Central memory CD4-positive, alpha-beta T cell (primary cell): ENCODE data around the gene LYPD6B.

Experiments
- DNase-seq: peaks from one replicate; pipeline ENCODE4 v3.0.0; 2022

Gene LYPD6B

GRCh38 chr2:149015501-149015900 is 23.0 kb upstream of the LYPD6B start:
- DNase-seq = no peak

- no peak for DNase-seq
These were observed 22.5 kb upstream of the LYPD6B start for GRCh38 chr2:149015926-149016563.

GRCh38 chr2:149017116-149017985 is 21.1 kb upstream of the LYPD6B start:
- DNase-seq = peak; percentile 52

GRCh38 chr2:149018981-149019380 is 19.5 kb upstream of the LYPD6B start:
- no peak for DNase-seq

- no peak for DNase-seq
These were observed 18.7 kb upstream of the LYPD6B start for GRCh38 chr2:149019768-149020167.

DNA sequence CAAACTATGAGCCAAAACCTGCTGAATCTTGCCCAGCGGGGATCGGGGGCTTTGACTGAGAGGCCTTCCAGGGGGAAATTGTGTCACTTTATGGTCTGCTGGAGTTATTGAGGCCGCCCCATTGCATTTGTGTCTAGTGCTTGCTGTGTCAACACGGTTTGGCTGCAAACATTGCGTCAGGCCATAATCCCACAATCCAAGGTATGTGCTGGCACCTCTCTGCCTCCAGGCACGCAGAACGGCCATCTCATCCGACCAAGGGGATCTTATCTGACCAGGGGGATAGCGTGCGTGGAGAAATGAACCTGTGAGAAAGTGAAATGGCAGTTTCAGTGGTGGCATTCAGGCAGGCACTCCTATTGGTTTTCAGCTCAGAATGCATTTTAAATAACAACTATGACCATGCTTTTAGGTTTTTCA is 18.1 kb upstream of the LYPD6B start:
- no peak for DNase-seq

DNA sequence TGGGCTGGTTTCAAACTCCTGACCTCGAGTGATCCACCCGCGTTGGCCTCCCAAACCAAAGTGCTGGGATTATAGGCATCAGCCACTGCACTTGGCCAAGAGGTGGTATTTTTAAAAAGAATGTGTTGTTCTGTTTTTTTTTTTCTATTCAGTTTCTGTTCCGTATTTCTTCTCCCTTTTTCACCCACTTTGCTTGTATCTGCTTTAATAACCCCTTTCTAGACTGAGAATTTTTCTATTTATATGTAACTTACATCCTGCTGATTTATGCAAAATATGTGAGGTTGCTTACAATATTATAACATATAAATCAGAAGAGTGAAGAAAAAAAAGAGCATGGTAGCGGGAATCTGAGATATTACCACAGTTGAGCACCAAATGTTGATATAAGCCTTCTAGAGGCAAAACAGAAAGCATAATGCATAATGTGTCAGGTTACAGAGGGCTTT is 17.2 kb upstream of the LYPD6B start:
- no peak for DNase-seq

DNA sequence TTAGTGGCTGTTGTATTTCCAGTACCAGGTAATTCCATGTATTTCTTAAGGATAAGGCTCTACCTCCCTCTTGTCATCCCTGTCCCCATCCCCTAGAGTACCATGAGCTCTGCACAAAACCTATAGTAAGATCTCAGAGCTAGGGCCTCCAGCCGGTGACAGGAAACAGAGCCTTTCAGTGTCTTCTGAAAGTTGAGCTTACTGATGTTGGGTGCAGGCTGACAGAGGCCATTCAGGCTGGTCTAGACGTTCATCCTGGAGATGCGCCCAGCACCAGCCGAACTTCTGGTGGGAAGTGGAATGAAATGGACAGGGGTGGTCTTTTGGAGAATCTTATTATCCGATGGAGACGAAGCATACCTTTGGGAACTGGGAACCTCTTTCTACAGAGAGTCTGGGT is 16.7 kb upstream of the LYPD6B start:
- no peak for DNase-seq

- DNase-seq = no peak
These were observed 15.4 kb upstream of the LYPD6B start for GRCh38 chr2:149023091-149023490.

- DNase-seq = no peak
These were observed 10.8 kb upstream of the LYPD6B start for GRCh38 chr2:149027590-149028250.

DNA sequence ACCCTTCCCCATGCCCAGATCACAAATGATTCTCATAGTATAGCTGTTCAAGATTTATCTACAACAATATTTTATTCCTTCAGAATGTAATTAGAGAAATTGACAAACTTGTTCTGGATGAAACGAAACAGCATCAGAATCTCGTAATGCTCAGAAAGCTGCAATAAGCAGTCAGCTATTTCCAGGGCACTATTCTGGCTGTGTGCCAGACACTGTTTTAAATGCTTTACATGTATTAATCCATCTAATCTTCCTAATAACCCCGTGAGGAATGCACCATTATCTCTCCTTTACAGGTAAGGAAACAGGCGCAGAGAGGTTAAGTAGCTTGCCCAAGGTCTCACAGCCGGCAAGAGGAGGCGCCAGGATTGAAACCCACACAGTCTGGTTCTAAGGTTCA is 10.1 kb upstream of the LYPD6B start:
- DNase-seq = no peak

- DNase-seq = no peak
These were observed 9.6 kb upstream of the LYPD6B start for GRCh38 chr2:149028891-149029290.

DNA sequence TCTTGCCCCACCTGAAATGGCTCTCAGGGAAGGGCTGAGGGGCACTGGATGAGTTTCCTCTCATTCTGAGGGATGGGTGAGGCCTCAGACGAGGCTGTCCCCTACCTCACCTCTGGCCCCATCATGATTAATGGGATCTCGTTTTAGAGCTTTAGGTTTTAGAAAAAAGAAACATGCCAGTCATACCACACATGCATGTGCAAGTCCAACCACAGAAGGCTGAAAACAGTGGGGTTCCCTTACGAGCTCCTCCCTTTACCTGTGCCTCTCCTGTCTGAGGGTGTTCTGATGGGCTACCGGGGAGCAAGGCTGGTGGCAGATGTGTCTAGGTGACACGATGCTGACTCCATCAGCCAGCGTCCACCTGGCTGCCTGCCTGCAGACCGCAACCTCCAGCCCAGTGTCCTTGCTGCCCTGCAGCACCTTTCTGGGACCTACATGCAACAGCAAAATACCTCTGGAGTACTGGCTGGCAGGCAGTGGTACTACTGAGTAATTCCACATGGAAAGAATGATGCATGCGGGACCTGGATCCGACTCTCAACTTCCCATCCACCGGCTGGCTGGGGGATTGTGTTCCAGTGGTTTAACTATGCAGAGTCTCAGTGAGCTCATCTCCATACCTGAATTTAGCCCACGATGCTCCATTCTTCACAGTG is 9.1 kb upstream of the LYPD6B start:
- DNase-seq = no peak

- no peak for DNase-seq
These were observed 7.1 kb upstream of the LYPD6B start for GRCh38 chr2:149031396-149031795.

DNA sequence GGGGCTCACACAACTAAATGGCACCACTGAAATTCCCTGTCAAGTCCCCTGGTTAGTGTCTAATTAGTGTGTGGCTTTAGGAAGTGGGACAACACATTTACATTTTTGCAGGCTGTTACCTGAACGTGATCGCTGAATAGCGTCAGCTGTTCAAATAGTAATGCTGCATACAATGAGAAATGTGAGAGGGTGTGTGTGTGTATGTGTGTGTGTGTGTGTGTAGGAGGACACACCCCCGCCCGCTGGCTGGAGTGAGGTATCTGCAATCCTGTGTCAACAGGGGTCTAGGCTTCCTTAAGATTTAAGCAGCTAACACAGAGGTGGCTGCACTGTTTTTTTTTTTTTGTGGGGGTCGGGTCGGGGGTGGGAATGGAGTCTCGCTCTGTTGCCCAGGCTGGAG is 4.8 kb upstream of the LYPD6B start:
- DNase-seq = no peak

- DNase-seq = no peak
These were observed 4.1 kb upstream of the LYPD6B start for GRCh38 chr2:149034406-149034805.

DNA sequence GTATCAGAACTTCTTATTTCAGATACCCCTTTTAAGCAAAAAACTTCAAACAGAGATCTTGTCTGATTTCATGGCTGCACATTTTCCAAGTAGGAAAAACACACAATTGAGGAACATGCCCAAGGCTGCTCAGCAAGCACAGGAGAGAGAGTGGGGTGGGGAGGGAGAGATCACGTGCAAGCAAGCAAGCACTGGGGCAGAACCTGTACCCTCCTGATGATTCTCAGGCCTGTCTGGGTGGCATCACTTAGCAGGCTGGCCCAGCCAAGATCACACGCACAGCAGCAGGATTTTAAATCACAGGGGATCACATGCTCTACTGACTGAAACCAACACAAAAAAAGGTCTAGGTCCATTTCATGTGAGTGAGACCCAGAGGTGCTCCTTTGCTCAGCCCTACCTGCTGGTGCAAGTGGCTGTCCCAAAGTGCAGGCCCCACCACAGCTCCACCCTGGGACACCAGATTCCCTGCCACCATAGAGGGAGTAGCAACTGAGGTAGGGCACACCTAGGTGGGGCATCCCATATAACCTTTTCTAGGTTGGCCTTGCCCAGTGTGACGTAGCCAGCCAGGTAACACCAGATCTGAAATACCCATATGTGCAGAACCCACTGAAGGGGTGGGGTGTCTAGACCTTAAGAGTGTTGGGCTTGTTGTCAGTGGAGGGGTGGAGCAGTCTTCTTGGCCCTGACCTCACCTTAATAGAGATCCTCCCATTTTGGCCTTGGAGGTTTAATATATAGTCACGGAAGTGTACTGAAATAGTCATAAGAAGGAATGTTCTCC is 1.8 kb upstream of the LYPD6B start:
- no peak for DNase-seq

- DNase-seq = no peak
These were observed 648 bp upstream of the LYPD6B start for GRCh38 chr2:149037851-149038250.

GRCh38 chr2:149039213-149039724 is 770 bp downstream of the LYPD6B start:
- no peak for DNase-seq

GRCh38 chr2:149040451-149040850 is 2.0 kb downstream of the LYPD6B start:
- DNase-seq = peak; percentile 19

- DNase-seq = no peak
These were observed 3.0 kb downstream of the LYPD6B start for GRCh38 chr2:149041482-149041881.

DNA sequence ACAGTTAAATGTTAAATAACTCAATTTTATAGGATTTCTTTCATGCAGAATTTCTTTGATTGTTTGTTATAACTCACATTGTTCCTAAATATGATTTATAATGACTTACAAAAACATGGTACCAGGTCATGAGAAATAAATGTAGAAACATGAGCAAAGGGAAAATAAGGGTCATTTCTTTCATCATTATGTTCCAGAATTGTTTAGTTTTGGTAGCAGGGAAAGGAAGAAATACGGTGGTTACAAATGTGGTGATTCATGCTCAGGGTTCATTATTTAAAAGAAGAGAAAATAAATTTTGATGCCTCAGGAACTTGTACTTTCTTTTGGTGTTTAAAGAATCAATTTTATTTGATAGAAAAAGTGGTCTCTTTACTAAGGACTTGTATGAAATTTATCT is 4.4 kb downstream of the LYPD6B start:
- no peak for DNase-seq
